Activated CD8-positive, alpha-beta memory T cell treated with anti-CD3 and anti-CD28 coated beads for 24 hours (primary cell): Measurements from ENCODE around the gene SASS6.

ENCODE experiments used
- DNase-seq: peaks from one replicate; pipeline ENCODE4 v3.0.0-alpha.2; 2020

SASS6 gene, protein sequence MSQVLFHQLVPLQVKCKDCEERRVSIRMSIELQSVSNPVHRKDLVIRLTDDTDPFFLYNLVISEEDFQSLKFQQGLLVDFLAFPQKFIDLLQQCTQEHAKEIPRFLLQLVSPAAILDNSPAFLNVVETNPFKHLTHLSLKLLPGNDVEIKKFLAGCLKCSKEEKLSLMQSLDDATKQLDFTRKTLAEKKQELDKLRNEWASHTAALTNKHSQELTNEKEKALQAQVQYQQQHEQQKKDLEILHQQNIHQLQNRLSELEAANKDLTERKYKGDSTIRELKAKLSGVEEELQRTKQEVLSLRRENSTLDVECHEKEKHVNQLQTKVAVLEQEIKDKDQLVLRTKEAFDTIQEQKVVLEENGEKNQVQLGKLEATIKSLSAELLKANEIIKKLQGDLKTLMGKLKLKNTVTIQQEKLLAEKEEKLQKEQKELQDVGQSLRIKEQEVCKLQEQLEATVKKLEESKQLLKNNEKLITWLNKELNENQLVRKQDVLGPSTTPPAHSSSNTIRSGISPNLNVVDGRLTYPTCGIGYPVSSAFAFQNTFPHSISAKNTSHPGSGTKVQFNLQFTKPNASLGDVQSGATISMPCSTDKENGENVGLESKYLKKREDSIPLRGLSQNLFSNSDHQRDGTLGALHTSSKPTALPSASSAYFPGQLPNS

DNA sequence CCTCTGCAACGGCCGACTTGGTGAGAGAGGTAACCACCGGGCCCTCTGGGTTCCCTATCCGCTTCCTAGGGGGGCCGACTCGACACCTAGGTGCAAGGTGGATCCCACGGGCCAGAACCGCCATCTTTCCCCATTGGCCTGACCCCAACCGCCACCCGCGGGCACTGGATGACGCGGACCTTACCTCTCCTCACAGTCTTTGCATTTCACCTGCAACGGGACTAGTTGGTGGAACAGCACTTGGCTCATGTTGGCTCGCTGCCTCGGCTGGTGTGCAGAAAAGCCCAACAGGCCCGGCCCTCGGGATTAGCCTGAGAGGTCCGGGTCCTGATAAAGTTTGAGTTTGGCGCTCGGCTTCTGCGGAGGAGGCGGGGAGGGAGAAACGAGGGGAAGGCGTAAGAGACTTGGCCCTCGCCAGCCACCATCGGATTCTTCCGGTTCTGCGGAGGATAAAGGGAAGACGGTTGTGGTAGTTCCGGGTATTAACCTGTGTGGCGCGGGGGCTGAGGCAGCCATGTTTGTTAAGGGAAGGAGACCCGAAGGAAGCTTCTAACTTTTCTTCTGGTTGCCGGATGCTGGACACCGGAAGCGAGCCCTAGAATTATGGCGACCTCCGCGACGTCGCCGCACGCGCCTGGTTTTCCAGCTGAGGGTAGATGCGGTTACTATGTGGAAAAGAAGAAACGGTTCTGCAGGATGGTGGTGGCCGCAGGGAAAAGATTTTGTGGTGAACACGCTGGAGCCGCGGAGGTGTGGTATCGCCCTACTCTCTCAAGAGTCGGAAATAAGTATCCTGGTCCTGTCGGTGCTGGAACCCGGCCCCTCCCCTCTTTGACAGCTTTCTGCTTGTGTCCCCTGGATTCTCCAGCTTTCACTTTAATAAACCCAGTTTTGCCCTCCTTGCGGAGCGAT lies at the start of gene SASS6, which contains the start of gene TRMT13:
TSS of gene SASS6 (minus strand) at position 365 of the 912 bp plus-strand sequence. CDS start at position 249, 116 bp downstream.
TSS of gene TRMT13 (plus strand) at position 598 of the 912 bp plus-strand sequence. CDS start at position 604, 6 bp downstream.
- DNase-seq: peak; percentile 94

DNA sequence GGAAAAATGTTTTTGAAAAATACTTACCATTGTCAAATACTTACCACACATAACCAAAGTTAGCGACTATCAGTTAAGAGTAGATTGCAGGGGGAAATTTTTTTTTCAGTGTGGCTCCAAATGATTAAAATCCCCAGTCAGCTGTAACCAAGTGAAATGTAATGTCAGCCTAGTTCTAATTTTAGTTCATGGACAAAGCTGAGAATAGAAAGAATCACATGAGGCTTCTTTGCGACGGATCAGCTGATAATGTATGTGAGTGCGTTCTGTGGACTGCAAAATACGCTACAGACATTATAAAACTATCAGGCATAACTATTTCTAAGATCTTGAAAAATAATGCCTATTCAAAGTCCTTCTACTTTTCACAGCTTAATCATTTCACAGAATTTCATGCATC lies 45.4 kb upstream of the SASS6 start, which contains the start of gene LRRC39:
TSS of gene LRRC39 (minus strand) at position 166 of the 400 bp plus-strand sequence. CDS start 9,740 bp downstream, outside the sequence.
- DNase-seq: no peak

DNA sequence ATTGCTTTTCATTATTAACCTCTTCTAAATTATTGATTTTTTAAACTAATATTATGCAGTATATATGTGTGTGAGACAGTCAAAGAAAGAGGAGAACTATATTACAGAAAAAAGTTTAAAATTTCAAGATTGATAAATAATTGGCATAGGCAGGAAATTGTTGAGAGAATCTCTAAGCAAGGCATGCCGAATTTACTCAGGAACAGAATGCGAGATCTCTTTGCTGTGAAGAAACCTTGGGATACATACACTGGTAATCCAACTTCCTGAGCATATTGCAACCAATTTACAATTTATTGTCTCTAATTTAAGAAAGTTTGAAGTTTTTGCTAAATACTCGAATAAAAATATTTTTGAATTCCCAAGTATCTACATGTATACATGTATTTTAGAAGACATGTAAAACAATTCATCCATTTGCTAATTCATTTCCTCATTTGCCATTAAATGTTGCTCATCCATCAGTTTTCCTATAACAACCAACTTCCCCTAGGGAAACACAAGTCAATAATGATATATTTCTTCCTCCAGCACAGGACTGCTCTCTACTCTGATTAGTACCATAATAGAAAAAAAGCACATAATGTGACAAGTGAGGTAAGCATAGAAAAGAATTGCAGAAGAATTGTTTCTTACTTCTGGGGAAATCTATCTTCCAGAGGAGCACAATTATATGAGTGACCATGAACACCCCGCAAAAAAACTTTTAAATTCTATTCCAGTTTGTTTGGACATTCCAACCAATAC lies 44.7 kb upstream of the SASS6 start:
- DNase-seq: no peak

DNA sequence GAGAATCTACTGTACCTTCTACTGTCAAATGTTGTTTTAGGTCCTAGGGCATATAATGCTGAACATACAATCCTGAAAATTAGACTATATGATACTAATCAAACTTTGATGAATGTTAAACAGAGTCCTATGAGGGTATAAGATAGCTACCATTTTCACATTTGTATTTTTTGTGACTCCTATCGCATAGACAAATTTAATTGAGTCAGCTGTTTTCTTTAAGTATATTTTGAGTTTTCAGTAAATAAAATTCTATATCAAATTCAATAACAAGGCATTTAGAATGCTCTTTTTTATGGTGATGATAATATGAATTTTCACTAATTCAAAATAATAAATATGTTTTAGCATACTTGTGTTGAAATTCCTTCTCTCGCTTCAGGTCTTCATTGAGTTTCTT lies 35.3 kb upstream of the SASS6 start:
- DNase-seq: no peak

DNA sequence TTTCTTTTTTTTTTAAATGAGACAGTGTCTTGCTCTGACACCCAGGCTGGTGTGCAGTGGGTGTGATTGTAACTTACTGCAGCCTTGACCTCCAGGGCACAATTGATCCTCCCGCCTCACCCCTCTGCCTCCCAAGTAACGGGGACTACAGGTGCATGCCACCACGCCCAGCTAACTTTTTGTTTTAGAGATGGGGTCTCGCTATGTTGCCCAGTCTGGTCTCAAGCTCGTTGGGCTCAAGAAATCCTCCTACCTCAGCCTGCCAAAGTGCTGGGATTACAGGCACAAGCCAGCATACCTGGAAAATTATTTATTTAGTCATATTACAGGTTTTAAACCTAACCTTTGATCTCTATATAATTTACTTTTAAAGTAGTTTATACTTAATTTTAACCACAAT lies 32.0 kb upstream of the SASS6 start:
- no peak for DNase-seq

DNA sequence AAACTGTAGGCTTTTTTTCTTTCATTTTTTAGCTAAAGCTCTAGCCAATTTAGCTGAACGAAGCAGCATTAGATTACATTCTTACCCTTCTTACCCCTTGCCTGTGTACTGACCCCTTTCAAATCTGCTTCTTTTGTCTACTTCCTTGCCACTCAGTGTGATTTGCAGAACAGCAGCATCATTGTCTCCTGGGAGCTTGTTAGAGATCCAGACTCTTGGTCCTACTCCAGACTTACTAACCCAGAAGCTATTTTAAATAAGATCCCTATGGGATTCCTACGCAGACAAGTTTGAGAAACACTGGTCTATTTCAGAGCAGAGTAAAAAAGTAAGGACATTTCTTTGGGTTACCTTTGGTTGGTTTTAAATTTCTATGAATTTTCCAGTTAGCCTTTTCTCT lies 31.5 kb upstream of the SASS6 start:
- DNase-seq: no peak

DNA sequence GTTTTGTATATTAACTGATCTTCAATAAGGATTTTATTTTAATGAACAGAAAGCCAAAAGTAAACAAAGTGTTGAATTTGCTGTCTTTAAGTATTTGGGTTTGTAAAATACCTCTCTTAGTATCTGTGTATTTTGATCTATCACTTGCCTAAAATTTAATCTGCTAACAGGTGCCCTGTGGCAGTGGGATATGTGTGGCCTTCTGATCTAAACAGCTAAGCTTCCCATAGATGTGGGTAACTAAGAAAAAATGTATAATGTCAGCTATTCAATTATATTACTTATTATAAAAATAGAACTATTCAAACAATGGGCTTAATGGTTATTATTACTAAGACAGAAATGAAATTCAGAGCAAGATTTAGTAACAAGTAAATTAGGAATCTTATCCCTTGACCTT lies 30.2 kb upstream of the SASS6 start:
- DNase-seq: no peak

DNA sequence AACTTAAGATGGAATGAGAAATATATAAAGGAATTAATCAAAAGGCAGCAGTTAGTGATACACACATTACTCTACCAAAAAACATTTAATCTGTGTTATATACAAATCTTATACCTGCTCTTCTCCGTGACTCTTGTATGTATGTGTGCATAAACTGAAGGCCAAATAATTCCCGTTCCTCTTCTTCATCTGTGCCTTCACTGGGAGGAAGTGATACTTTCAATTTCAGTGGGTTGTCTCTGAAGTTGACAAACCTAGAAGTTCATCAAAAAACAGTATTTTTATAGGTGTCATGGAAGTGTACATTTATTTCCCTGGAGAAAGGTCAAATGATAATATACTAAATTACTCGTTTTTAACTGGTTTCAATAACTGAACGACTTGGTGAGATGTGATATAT lies 19.5 kb upstream of the SASS6 start:
- no peak for DNase-seq

DNA sequence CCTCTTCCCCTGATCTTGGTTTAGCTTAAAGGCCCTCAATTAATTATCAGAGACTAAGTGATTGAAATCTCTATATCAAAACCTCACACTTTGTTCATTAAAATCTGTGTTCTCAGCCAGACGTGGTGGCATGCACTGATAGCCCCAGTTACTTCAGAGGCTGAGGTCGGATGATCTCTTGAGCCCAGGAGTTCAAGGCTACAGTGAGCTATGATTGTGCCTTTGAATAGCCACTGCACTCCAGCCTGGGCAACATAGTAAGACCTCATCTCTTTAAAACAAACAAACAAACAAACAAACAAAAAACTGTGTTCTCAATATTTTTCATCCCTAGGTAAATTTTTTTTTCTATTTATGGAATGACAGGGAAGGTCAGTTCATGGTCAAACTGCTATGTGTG lies 18.9 kb upstream of the SASS6 start:
- DNase-seq: no peak

DNA sequence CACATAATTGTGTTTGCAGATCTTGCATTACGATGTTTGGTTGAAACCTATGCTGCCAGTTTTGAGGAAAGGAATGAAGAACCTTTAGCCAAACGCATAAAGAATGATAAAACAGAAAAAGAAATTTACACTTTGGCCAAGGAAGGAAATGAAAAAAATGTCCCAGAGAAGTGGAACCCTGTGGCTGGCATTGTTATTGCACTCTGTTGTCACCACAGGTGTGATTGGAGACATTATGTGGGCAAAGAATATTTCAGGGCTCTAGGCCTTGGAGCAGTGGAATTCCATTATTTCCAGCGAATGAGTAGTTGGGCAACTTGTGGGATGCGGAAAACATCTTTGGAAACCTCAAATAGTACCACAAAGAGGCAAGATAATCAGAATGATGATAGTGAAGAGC lies 15.1 kb upstream of the SASS6 start:
- no peak for DNase-seq

DNA sequence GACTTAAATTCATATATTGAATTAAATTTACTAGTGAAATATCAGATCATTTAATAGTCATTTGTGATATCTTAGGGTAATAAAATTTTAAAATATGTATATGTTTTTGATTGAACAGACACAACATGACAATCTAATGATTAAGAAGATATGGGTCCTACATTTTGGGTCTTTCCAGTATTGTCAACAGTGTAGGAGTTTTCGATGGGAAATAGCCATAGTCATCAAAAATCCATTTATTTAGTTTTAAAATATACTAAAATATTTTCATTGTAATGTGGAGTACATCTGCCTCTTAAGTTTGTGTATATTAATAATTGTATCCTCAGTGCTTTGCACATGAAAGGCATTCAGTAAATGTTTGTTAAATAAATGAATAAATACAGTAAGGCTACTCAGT lies 14.2 kb upstream of the SASS6 start:
- no peak for DNase-seq

DNA sequence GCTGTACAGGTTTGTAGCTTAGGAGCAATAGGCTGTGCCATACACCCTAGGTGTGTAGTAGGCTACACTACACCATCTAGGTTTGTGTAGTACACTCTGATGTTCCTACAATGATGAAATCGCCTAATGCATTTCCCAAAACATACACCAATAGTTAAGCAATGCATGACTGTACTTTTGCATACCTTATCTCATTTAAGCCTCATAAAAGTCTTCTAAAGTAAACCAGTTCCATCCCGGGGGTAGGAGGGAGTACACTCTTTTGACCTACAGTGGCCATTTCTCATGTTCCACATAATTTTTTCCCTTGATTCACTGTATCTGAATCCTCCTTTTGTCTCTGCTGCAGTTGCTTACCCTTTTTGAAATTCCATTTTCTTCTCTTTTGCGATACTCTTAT lies 12.4 kb upstream of the SASS6 start:
- no peak for DNase-seq

DNA sequence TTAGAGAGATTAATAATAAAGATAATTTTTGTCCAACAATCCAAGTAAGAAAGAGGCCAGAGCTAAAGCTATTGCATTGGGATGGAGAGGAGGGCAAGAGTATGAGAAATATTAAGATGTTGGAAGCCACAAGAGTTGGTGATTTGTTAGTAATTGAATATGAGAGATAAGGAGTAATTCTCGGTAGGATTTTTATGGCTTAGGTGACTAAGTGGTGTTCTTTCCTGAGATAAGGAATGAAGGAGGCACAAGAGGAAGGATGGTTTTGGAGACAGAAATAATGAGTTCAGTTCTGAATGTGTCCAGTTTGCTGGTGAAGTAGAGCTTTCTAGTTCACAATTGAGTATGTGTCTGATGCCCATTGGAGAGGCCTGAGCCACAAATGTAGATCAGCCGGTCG lies 9.6 kb upstream of the SASS6 start:
- DNase-seq: no peak

DNA sequence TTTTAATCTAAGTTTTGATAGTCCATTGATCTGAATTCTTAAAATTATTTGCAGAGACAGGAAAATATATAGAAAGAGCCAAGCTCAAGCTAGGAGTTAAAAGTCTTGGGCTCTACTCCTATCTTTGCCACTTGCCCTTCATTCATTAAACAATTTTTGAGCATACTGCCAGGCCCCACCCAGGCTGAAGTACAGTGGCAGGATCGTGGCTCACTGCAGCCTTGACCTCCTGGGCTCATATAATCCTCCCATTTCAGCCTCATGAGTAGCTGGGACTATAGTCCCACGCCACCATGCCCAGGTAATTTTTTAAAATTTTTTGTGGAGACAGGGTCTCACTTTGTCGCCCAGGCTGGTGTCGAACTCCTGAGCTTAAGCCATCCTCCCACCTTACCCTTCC lies 8.5 kb upstream of the SASS6 start:
- DNase-seq: no peak

DNA sequence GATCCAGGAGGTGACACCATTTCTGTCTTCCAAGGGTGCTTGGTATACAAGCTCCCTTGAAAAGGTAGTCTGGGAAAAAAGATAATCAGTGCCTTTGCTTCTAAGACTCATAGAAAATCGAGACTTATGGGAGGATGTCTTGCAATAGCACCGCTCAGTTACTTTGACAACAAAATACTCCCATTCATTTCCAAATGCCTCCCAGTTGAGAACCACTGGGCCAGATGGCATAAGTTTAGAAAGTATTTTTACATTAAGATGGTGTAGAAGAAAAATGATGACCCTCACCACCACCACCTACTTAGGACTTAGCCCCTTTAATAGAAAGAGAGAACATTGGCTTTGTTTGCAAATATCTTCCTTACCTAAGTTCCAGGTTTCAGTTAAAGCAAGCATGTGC lies 4.9 kb upstream of the SASS6 start:
- DNase-seq: no peak

DNA sequence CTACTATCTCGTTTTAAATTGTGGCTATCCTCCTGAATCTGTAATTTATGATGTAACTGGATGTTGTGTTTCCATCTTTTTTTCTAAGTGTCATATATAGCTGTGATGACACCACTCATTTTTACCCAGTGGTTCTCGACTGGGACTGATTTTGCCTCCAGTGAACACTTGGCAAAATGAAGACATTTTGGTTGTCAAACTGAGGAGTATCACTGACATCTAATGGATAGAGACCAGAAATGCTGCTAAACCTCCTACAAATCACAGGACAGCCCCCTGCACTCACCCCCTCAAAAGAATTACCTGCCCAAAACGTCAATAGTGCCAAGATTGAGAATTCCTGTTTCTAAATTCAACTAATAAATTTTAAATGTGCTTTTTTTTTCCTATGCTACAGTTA lies 2.1 kb upstream of the SASS6 start:
- DNase-seq: no peak

DNA sequence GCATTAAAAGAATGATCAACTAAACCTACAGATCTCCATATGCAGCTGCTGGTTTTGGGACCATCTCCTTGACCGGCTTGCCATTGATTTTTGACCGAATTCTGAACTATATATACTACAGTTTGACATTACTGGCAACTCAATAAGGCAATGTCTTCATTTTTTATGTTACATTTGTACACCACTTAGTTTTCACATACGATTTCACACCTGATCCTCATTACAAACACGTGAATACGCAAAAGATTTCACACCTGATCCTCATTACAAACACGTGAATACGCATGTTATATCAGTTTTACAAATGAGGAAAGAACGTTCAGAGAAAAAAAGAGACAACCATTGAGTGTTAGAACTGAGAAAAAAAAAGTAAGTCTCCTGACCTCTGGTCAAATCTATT lies 1.1 kb downstream of the SASS6 start:
- no peak for DNase-seq

DNA sequence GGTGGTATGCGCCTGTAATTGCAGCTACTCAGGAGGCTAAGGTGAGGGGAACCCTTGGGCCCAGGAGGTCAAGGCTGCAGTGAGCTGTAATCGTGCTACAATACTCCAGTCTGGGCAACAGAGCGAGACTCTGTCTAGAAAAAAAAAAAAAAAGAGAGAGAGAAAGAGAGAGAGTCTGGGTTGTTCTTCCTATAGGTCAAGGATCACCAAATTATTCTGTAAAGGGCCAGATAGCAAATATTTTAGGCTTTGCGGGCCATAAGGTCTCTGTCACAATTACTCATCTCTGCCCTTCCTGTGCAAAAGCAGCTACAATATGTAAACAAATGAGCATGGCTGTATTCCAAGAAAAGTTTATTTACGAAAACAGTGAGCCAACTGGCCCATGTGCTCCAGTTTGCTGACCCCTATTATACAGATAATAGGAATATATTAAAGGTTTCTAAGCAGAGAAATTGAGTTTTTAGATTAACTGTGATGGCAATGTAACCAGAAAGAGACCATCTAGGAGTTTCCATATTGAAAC lies 2.1 kb downstream of the SASS6 start:
- DNase-seq: no peak

DNA sequence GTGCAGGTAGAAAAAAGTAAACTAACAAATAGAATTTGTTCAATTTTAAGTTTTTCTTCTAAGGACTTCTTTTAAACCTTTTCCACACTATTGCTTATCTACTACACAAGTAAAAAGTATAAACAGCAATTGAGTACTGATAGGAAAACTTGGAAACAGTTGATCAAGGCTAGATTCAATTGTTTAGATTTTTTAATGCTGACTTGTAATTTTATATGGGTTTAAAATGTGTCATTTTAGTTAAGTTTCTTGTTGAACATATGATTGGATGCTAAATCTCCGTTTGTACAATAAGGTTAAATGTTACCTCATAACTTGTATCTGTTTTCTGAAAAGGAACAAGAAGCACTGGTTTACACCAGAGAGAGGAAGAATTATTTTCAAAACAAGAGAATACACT lies 5.5 kb downstream of the SASS6 start:
- no peak for DNase-seq

DNA sequence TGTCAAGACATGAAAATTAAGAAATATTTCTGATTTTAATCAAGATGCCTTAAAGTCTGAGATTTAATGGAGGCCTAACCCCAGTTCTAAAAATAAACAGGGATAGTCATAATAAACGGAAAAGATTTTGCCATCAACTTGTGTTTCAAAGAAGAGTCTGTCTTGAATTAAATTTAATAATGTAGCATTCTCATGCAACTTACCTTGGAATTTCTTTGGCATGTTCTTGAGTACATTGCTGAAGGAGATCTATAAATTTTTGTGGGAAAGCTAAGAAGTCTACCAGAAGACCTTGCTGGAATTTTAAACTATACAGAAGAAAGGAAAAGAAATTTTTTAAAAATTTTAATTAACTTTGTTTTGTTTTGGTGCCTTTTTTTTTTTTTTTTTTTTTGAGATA lies 10.6 kb downstream of the SASS6 start:
- no peak for DNase-seq

DNA sequence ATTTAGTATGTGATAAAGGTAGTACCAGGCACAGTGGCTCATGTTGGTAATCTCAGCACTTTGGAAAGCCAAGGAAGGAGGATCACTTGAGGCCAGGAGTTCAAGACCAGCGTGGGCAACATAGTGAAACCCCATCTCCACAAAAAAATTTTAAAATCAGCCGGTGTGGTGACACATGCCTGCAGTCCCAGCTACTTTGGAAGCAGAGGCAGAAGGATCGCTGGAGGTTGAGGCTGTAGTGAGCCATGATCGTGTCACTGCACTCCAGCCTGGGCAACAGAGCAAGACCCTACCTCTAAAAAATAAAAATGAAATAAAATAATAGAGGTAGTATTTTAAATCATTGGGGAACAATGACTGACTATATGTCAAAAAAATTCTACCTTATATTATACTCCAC lies 17.2 kb downstream of the SASS6 start:
- no peak for DNase-seq

DNA sequence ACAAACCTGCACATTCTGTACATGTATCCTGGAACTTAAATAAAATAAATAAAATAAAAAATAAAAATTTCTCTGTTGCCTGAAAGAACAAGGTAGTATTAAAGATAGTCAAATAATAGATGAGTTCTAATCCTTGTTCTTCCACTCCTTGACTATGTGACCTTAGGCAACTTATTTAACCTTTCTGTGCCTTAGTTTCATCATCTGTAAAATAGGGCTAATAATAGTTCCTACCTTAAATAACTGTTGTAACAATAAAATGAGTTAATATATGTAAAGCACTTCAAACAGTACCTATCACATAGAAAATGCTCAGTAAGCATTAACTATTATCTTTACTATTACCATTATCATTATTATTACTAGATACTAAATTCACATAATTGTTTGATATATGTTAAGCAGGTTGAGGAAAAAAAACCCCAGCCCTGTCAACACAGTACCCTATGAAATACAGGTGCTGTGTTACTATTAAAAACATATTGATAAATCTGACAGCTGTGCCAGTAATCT lies 23.1 kb downstream of the SASS6 start:
- DNase-seq: no peak
